Mucosa of descending colon (tissue), 3 donors: ENCODE results near the gene EFNA2. TPM values are rescaled to one million over a fixed set of nuclear protein-coding genes. Genes with fewer than 3 reads are reported as not detected.

Experiments used
- ATAC-seq: fragments of 200-7000 bp; cut with Tn5 transposase; one replicate; pipeline ENCODE4 v1.9.1; 2020; ENCODE audit warnings: mild to moderate bottlenecking, moderate library complexity
- DNase-seq, 3 donors: peaks; one replicate each; pipeline ENCODE4 v3.0.0-alpha.2; 2020
- H3K36me3 ChIP-seq: fragments of 200-600 bp; one replicate; pipeline ENCODE4 v1.8.0; 2021; ENCODE audit warnings: low read depth, mild to moderate bottlenecking
- H3K4me1 ChIP-seq: fragments of 200-600 bp; one replicate; pipeline ENCODE4 v1.8.0; 2021; ENCODE audit warnings: low read depth, mild to moderate bottlenecking
- H3K4me3 ChIP-seq: fragments of 200-600 bp; one replicate; pipeline ENCODE4 v1.8.0; 2021; ENCODE audit warnings: mild to moderate bottlenecking
- H3K9me3 ChIP-seq: fragments of 200-600 bp; one replicate; pipeline ENCODE4 v1.8.0; 2021; ENCODE audit warnings: mild to moderate bottlenecking
- intact Hi-C, 2 donors: fragments of 100-400 bp; cut with DNase I in 1 of 2; cut with micrococcal nuclease in 1 of 2; formaldehyde crosslinking; loops; one replicate each; pipeline versions ENCODE4 v1.11.0 to v1.11.1; 2022; cut with DNase I, micrococcal nuclease
- total RNA-seq, 3 donors: library from RNA; stranded (reverse); fragmentation: NEBNext Ultra II Directional in 2 of 3; extraction: Animal tissue kit (Norgen Biotek cat#: 25700) in 2 of 3; gene quantifications; one replicate each; pipeline versions ENCODE4 v1.2.1 to v1.2.4, GENCODE V29; 2021 to 2023
- TF ChIP-seq, protein P1 (sequence below): fragments of 200-600 bp; IDR thresholded peaks from one replicate; pipeline ENCODE4 v1.8.0; 2022; ENCODE audit warnings: antibody characterized with exemption, mild to moderate bottlenecking
- donor health status: DM: no; HTN: no; CAD: no; lungs with moderate emphysema.
- donor health status: DM: no; HTN: no; CAD: no.
- donor health status: DM: no; HTN: yes; CAD: no.

The EFNA2 gene
- total RNA-seq, 3 donors from 2014 or later, result 19.0 to 62.2 (median 61.7) TPM

DNA sequence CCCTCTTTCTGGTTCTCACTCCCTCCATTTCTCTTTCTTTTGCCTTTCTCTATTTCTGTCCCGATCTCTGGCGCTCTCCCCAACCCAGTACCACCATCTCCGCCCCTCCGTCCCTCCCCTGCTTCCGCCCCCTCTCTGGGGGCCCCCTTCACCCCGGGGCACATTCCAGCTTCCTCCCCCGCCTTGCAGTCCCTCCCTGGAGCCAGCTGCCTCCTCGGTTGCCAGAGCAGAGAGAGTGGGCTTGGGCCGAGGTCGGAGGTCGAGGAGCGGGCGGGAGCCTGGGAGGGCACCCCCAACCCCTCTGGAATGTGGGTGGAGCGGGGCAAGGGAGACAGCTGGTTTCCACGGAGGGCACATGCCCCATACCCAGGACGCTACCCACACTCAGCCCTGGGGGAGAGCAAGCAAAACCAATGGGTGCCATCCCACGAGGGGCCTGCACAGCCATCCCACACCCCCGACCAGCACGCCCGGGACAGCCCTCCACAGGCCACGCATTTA is 23.0 kb upstream of the EFNA2 start:
- DNase-seq (peak in 1 of 3 donors; percentile 81), ATAC-seq (no peak)
- Histone ChIP-seq H3K9me3 (no peaks in the 10 kb centered on the region), H3K36me3 (no peaks in the 10 kb centered on the region), H3K4me3 (no peak overlapping the region), H3K4me1 (peaks cover 72% of the 10 kb centered on the region)
- intact Hi-C loops, result no loop called here
- TF ChIP-seq, protein P1, sequence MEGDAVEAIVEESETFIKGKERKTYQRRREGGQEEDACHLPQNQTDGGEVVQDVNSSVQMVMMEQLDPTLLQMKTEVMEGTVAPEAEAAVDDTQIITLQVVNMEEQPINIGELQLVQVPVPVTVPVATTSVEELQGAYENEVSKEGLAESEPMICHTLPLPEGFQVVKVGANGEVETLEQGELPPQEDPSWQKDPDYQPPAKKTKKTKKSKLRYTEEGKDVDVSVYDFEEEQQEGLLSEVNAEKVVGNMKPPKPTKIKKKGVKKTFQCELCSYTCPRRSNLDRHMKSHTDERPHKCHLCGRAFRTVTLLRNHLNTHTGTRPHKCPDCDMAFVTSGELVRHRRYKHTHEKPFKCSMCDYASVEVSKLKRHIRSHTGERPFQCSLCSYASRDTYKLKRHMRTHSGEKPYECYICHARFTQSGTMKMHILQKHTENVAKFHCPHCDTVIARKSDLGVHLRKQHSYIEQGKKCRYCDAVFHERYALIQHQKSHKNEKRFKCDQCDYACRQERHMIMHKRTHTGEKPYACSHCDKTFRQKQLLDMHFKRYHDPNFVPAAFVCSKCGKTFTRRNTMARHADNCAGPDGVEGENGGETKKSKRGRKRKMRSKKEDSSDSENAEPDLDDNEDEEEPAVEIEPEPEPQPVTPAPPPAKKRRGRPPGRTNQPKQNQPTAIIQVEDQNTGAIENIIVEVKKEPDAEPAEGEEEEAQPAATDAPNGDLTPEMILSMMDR, result no peak

DNA sequence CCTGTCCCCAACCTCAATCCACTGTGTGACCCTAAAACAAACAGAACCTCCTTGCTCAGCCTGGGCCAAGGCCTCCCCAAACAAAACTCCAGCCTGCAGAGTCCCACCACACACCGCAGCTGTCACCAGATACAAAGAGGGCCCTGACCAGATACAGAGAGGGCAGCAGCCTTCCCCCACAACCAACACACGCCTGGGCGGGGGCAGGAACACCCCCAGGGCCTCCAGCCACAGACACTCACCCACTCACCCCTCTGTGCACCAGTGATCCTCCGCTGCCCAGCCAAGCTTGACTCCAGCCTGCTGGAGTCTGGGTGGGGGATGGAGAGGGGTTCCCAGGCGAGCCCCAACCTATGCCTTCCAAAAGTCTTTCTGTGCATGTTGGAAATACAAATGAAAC is 22.5 kb upstream of the EFNA2 start:
- Histone ChIP-seq H3K4me1 (peaks cover 72% of the 10 kb centered on the region), H3K9me3 (no peaks in the 10 kb centered on the region), H3K4me3 (no peak overlapping the region), H3K36me3 (no peaks in the 10 kb centered on the region)
- ATAC-seq (no peak), DNase-seq (peak in 1 of 3 donors; percentile 69)
- intact Hi-C loops, result no loop called here
- TF ChIP-seq, protein P1, result no peak

DNA sequence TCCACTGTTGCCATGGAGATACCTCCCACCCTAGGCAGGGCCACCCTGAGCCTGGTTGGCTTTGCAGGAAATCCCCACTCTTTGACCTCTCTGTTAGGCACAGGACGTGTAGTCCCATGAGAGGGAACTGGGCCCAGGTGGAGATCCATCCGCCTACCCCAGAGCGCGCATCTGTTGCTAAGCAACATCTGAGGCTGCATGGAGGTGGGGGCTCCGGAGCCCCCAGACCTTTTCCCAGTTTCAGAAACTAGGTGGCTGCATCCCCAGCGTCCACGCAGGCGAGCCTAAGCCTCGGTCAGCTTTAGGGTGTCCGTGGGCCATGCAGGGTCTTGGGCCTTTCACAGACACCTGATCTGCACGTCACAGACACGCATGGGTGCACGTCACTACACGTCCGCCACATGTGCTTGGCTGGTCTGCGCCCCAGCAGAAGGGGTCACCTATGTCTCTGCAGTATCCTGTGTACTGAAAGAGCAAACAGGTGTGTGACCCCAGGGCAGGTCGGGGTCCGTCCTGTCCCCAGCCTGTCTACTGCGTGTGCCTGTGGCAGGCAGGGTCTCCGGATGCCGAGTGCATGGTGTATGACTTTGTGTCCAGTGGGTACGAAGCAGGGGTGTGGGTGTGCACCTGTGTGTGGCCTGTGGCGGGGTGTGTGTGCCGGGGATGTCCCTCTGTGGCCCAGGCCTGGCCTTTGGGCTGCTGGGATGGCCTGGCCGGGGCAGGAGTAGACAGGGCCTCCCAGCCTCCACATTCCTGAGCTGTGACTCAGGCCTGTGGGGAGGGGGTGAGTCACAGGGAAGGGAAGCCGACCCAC is 20.7 kb upstream of the EFNA2 start:
- peaks cover 62% of the 10 kb centered on the region for H3K4me1 ChIP-seq
- no peaks in the 10 kb centered on the region for H3K9me3 ChIP-seq
- H3K4me3 ChIP-seq, result no peak overlapping the region
- TF ChIP-seq, protein P1, result no peak
- ATAC-seq (peak; percentile 1), DNase-seq (peak; percentile 62 to 87 (median 78))
- no peaks in the 10 kb centered on the region for H3K36me3 ChIP-seq
- intact Hi-C loops, result no loop called here

DNA sequence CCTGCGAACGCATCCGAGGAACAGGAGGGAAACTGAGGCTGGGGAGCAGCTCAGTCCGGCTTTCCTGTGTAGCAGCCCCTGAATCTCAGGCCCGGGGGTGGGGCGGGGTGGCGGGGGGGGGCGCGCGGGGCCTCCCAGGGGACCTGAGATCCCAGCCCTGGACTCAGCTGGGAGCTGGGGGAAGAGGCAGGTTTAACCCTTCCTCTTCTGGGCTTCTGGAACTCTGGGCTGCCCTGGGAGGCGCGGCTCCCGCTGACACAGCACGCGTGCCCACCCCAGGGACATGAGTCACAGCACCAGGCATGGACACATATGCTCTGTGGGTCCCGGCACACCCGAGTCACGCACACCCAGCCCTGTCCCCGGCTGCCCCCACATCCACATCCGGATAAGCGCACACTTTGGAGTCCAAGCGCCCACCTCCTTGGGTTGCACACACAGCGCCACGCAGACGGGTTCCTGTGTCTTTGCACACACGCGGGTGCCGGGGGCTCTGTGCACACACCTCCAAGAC is 20.0 kb upstream of the EFNA2 start:
- TF ChIP-seq, protein P1, result no peak
- no peak overlapping the region for H3K4me3 ChIP-seq
- ATAC-seq (no peak), DNase-seq (peak; percentile 57 to 91 (median 75))
- no peaks in the 10 kb centered on the region for H3K36me3 ChIP-seq
- intact Hi-C loops, result loop anchor here in 1 of 2 donors (2.0 kb wide), 1 partner anchor 23 kb away; no protein-coding TSS in a partner anchor
- peaks cover 63% of the 10 kb centered on the region for H3K4me1 ChIP-seq
- no peaks in the 10 kb centered on the region for H3K9me3 ChIP-seq

DNA sequence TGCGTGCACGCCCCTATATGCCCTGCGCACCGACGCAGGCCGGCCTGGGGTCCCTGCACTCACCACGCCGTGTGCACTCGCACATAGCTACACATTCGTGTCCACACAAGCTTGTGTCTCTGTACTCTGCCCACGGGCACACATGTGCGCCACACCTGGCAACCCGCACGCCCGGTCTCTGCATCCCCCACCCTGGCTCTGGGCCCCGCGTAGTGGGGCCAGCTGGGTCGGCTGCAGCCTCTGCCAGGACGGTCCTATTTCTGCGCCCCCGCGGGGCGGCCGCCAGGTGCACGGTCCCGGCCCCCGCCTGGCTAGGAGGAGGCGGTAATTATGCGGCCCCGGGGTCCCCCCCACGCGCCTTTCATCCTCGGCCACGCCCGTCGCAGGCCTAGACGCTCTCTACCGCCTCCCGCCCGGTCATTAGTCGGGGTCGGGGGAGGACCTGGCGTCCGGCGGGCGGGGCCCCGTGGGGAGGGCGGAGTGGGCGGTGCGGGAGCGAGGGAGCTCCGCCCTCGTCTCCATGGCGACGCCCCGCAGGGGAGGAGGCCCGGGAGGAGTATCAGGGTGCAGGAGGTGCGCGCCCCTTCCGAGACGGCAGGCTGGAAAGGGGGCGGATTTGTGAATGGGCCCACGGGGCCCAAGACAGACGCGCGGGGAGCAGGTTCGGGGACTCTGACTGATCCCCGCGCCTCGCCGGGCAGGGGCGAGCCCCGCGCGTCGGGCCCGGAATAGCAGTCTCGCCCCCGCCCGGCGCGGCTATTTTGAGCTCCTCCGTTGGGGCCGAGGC is 19.4 kb upstream of the EFNA2 start:
- DNase-seq (peak; percentile 93 to 96 (median 96)), ATAC-seq (peak; percentile 59)
- intact Hi-C loops, result loop anchor here in 1 of 2 donors (2.0 kb wide), 1 partner anchor 24 kb away; no protein-coding TSS in a partner anchor
- TF ChIP-seq, protein P1, result no peak
- Histone ChIP-seq H3K4me3 (peak overlapping the region; percentile 13), H3K9me3 (no peaks in the 10 kb centered on the region), H3K4me1 (peaks cover 69% of the 10 kb centered on the region), H3K36me3 (no peaks in the 10 kb centered on the region)
